Measurements from ENCODE around the gene KRTAP10-1. TPM values are rescaled to one million over a fixed set of nuclear protein-coding genes. Genes with fewer than 3 reads are reported as not detected.

The KRTAP10-1 gene
- total and polyA plus RNA-seq, 2 of the 13 experiments (the other 11 are each of a cell fraction or from before 2014, with no cell fraction given): not detected

- FAIRE-seq (no peak), ATAC-seq (no peak), DNase-seq (ENCODE audit: low spot score) (no peak)
- in situ Hi-C loops (cut with HindIII; ENCODE audit: extremely low pct_ligation_motif_present, low pct_unique_long_range_greater_than_20kb): no loop called here
- CTCF ChIA-PET (ENCODE audit: low intra/inter-chr PET ratio, low total read pairs): no interaction called here
- no peak overlapping the region for H2AFZ ChIP-seq (ENCODE audit: low read length)
- POLR2A ChIA-PET: no interaction called here
- peaks cover 46% of the 10 kb centered on the region for H3K4me1 ChIP-seq (ENCODE audit: insufficient read depth, low read length)
- peaks cover 8 to 22% of the 10 kb centered on the region in 2 experiments; a peak in 4 of 5 replicates for H3K36me3 ChIP-seq (replicated peaks in 1 of 2; ENCODE audit: control insufficient read depth in 1 of 2, insufficient read depth in 2 of 2, low read length in 2 of 2)
- H4K20me1 ChIP-seq (ENCODE audit: insufficient read depth, low read length): no peaks in the 10 kb centered on the region
- H3K79me2 ChIP-seq (ENCODE audit: insufficient read depth, low read length): peaks cover 31% of the 10 kb centered on the region
- H3K27ac ChIP-seq (ENCODE audit: extremely low read length, insufficient read depth, low read length): no peak overlapping the region
- no peak overlapping the region for H3K4me2 ChIP-seq (ENCODE audit: low read depth, low read length)
- 68% methylated on average over 7 of the region's 7 CpGs for WGBS (ENCODE audit: low lambda C conversion rate)
- H3K9ac ChIP-seq (ENCODE audit: insufficient read depth, low read depth, low read length): no peak overlapping the region
- H3K4me3 ChIP-seq (replicated peaks in 1 of 3; ENCODE audit: insufficient read depth in 1 of 3, low read depth in 2 of 3, low read length in 3 of 3): no peak overlapping the region
- BruUV-seq (replicated peaks): no TSS peak
- TF ChIP-seq, protein P1, sequence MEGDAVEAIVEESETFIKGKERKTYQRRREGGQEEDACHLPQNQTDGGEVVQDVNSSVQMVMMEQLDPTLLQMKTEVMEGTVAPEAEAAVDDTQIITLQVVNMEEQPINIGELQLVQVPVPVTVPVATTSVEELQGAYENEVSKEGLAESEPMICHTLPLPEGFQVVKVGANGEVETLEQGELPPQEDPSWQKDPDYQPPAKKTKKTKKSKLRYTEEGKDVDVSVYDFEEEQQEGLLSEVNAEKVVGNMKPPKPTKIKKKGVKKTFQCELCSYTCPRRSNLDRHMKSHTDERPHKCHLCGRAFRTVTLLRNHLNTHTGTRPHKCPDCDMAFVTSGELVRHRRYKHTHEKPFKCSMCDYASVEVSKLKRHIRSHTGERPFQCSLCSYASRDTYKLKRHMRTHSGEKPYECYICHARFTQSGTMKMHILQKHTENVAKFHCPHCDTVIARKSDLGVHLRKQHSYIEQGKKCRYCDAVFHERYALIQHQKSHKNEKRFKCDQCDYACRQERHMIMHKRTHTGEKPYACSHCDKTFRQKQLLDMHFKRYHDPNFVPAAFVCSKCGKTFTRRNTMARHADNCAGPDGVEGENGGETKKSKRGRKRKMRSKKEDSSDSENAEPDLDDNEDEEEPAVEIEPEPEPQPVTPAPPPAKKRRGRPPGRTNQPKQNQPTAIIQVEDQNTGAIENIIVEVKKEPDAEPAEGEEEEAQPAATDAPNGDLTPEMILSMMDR (CRISPR knock-in tag; IDR thresholded peaks at IDR 0.05): 0 out of 2 replicates have a peak, but pooled peaks have one; percentile 29
- TF ChIP-seq HNF4A (CRISPR knock-in tag; IDR thresholded peaks at IDR 0.05) (no peak), KLF9 (CRISPR knock-in tag; IDR thresholded peaks at IDR 0.05; ENCODE audit: low read depth) (no peak)
- intact Hi-C loops (cut with micrococcal nuclease; ENCODE audit: unreplicated experiment): loop anchor here (10.0 kb wide), 1 partner anchor 185 kb away; the partner anchor contains the start of gene PFKL
- H3K9me3 ChIP-seq (ENCODE audit: low read length): peaks cover 19% of the 10 kb centered on the region
- no peaks in the 10 kb centered on the region for H3K27me3 ChIP-seq (ENCODE audit: control insufficient read depth in 1 of 2, insufficient read depth in 2 of 2, low read length in 2 of 2)
Measured at GRCh38 chr21:44489962-44490361, 50.0 kb downstream of the KRTAP10-1 start.

Other genes starting within 250 kb of the KRTAP10-1 start
- 87.6 and 106 TPM in 2 replicates for gene PFKL, start 240.1 kb downstream of the KRTAP10-1 start, total RNA-seq (2016; rRNA removed; fragmentation: Illumina TruSeq; extraction: Trizol)
- 92.8 and 113 TPM in 2 replicates for gene PFKL, start 240.1 kb downstream of the KRTAP10-1 start, polyA plus RNA-seq (2011; rRNA removed)
- 13.1 and 20.1 TPM in 2 replicates for gene CFAP410, start 200.8 kb downstream of the KRTAP10-1 start, total RNA-seq (2016; rRNA removed; fragmentation: Illumina TruSeq; extraction: Trizol)
- gene CFAP410, start 200.8 kb downstream of the KRTAP10-1 start, polyA plus RNA-seq (2011; rRNA removed): 8.0 and 13.1 TPM in 2 replicates
- gene TRPM2, start 186.6 kb downstream of the KRTAP10-1 start, total RNA-seq (2016; rRNA removed; fragmentation: Illumina TruSeq; extraction: Trizol): 0.07 TPM in 1 of 2 replicates, not detected in the other
- gene TRPM2, start 186.6 kb downstream of the KRTAP10-1 start, polyA plus RNA-seq (2011; rRNA removed): 0.09 and 0.20 TPM in 2 replicates
- gene LRRC3, start 84.7 kb downstream of the KRTAP10-1 start, total RNA-seq (2016; rRNA removed; fragmentation: Illumina TruSeq; extraction: Trizol): 3.9 and 4.8 TPM in 2 replicates
- gene LRRC3, start 84.7 kb downstream of the KRTAP10-1 start, polyA plus RNA-seq (2011; rRNA removed): 16.5 and 24.3 TPM in 2 replicates
- not detected in 2 replicates for gene KRTAP10-2, start 11.3 kb upstream of the KRTAP10-1 start, total RNA-seq (2016; rRNA removed; fragmentation: Illumina TruSeq; extraction: Trizol)
- gene KRTAP10-2, start 11.3 kb upstream of the KRTAP10-1 start, polyA plus RNA-seq (2011; rRNA removed): not detected in 2 replicates
- gene KRTAP10-3, start 18.6 kb upstream of the KRTAP10-1 start, total RNA-seq (2016; rRNA removed; fragmentation: Illumina TruSeq; extraction: Trizol): not detected in 2 replicates
- gene KRTAP10-3, start 18.6 kb upstream of the KRTAP10-1 start, polyA plus RNA-seq (2011; rRNA removed): not detected in 2 replicates
- not detected in 2 replicates for gene KRTAP10-4, start 33.5 kb upstream of the KRTAP10-1 start, total RNA-seq (2016; rRNA removed; fragmentation: Illumina TruSeq; extraction: Trizol)
- not detected in 2 replicates for gene KRTAP10-4, start 33.5 kb upstream of the KRTAP10-1 start, polyA plus RNA-seq (2011; rRNA removed)
- gene KRTAP10-5, start 40.4 kb upstream of the KRTAP10-1 start, total RNA-seq (2016; rRNA removed; fragmentation: Illumina TruSeq; extraction: Trizol): not detected in 2 replicates
- not detected in 2 replicates for gene KRTAP10-5, start 40.4 kb upstream of the KRTAP10-1 start, polyA plus RNA-seq (2011; rRNA removed)
- gene KRTAP10-6, start 52.3 kb upstream of the KRTAP10-1 start, total RNA-seq (2016; rRNA removed; fragmentation: Illumina TruSeq; extraction: Trizol): not detected in 2 replicates
- gene KRTAP10-6, start 52.3 kb upstream of the KRTAP10-1 start, polyA plus RNA-seq (2011; rRNA removed): not detected in 2 replicates
- gene KRTAP10-7, start 60.4 kb upstream of the KRTAP10-1 start, total RNA-seq (2016; rRNA removed; fragmentation: Illumina TruSeq; extraction: Trizol): not detected in 2 replicates
- not detected in 2 replicates for gene KRTAP10-7, start 60.4 kb upstream of the KRTAP10-1 start, polyA plus RNA-seq (2011; rRNA removed)
- gene KRTAP10-8, start 71.9 kb upstream of the KRTAP10-1 start, total RNA-seq (2016; rRNA removed; fragmentation: Illumina TruSeq; extraction: Trizol): not detected in 2 replicates
- gene KRTAP10-8, start 71.9 kb upstream of the KRTAP10-1 start, polyA plus RNA-seq (2011; rRNA removed): not detected in 2 replicates
- gene KRTAP10-9, start 86.9 kb upstream of the KRTAP10-1 start, total RNA-seq (2016; rRNA removed; fragmentation: Illumina TruSeq; extraction: Trizol): not detected in 2 replicates
- gene KRTAP10-9, start 86.9 kb upstream of the KRTAP10-1 start, polyA plus RNA-seq (2011; rRNA removed): not detected in 2 replicates
- not detected in 2 replicates for gene KRTAP10-10, start 97.2 kb upstream of the KRTAP10-1 start, total RNA-seq (2016; rRNA removed; fragmentation: Illumina TruSeq; extraction: Trizol)
- not detected in 2 replicates for gene KRTAP10-10, start 97.2 kb upstream of the KRTAP10-1 start, polyA plus RNA-seq (2011; rRNA removed)
- gene KRTAP10-11, start 106.2 kb upstream of the KRTAP10-1 start, total RNA-seq (2016; rRNA removed; fragmentation: Illumina TruSeq; extraction: Trizol): not detected in 2 replicates
- not detected in 2 replicates for gene KRTAP10-11, start 106.2 kb upstream of the KRTAP10-1 start, polyA plus RNA-seq (2011; rRNA removed)
- not detected in 2 replicates for gene KRTAP12-4, start 114.5 kb upstream of the KRTAP10-1 start, total RNA-seq (2016; rRNA removed; fragmentation: Illumina TruSeq; extraction: Trizol)
- not detected in 2 replicates for gene KRTAP12-4, start 114.5 kb upstream of the KRTAP10-1 start, polyA plus RNA-seq (2011; rRNA removed)
- not detected in 2 replicates for gene KRTAP12-3, start 117.7 kb upstream of the KRTAP10-1 start, total RNA-seq (2016; rRNA removed; fragmentation: Illumina TruSeq; extraction: Trizol)
- gene KRTAP12-3, start 117.7 kb upstream of the KRTAP10-1 start, polyA plus RNA-seq (2011; rRNA removed): not detected in 2 replicates
- not detected in 2 replicates for gene KRTAP12-2, start 126.7 kb upstream of the KRTAP10-1 start, total RNA-seq (2016; rRNA removed; fragmentation: Illumina TruSeq; extraction: Trizol)
- gene KRTAP12-2, start 126.7 kb upstream of the KRTAP10-1 start, polyA plus RNA-seq (2011; rRNA removed): not detected in 2 replicates
- gene KRTAP12-1, start 142.0 kb upstream of the KRTAP10-1 start, total RNA-seq (2016; rRNA removed; fragmentation: Illumina TruSeq; extraction: Trizol): not detected in 2 replicates
- gene KRTAP12-1, start 142.0 kb upstream of the KRTAP10-1 start, polyA plus RNA-seq (2011; rRNA removed): 0.13 TPM in 1 of 2 replicates, not detected in the other
- gene KRTAP10-12, start 157.0 kb upstream of the KRTAP10-1 start, total RNA-seq (2016; rRNA removed; fragmentation: Illumina TruSeq; extraction: Trizol): not detected in 2 replicates
- gene KRTAP10-12, start 157.0 kb upstream of the KRTAP10-1 start, polyA plus RNA-seq (2011; rRNA removed): not detected in 2 replicates
- gene TSPEAR, start 171.4 kb upstream of the KRTAP10-1 start, total RNA-seq (2016; rRNA removed; fragmentation: Illumina TruSeq; extraction: Trizol): 0.07 and 0.18 TPM in 2 replicates
- gene TSPEAR, start 171.4 kb upstream of the KRTAP10-1 start, polyA plus RNA-seq (2011; rRNA removed): 0.32 and 0.33 TPM in 2 replicates

All from HepG2 (cell line).